ENCODE data around the gene ORC1. TPM values are rescaled to one million over a fixed set of nuclear protein-coding genes. Genes with fewer than 3 reads are reported as not detected.

The ORC1 gene
- total and polyA plus RNA-seq, 2 of the 8 experiments (the other 6 are each of a cell fraction or from before 2014, with no cell fraction given) = 36.9 to 49.0 TPM

DNA sequence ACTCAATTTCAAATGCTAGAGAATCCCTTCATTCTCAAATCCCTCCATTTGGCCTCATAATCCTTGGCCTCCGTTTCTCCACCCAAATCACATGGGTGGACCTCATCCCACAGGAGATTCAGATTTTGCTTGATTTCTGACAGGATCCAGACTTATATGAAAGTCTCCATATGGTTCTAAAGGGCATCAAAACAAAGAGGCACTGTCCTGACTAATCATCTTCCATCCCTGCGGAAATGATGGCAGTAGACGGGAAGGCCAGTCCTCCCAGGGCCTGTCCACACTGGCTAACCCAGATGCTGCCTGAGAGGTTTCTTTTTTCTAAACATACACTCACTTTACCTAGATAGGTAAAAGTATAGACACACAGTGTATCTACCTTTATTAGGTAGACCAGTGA lies 18.8 kb downstream of the ORC1 start:
- no peak overlapping the region for H3K27ac ChIP-seq (ENCODE audit: low read depth, low read length)
- no peak overlapping the region for H3K14ac ChIP-seq (ENCODE audit: insufficient read length)
- no peak overlapping the region for H2BK20ac ChIP-seq (ENCODE audit: low read length)
- no peak overlapping the region for H3K4me3 ChIP-seq (ENCODE audit: extremely low read depth in 1 of 4, insufficient read depth in 2 of 4, low read depth in 3 of 4, low read length in 4 of 4)
- no peaks in the 10 kb centered on the region for H3K27me3 ChIP-seq (replicated peaks in 1 of 4; ENCODE audit: control insufficient read depth in 3 of 4, extremely low read depth in 1 of 4, insufficient read depth in 3 of 4, low read length in 3 of 4)
- no peak overlapping the region for H3K18ac ChIP-seq (ENCODE audit: extremely low read depth, low read length)
- H2AK5ac ChIP-seq (ENCODE audit: low read depth, low read length) = no peak overlapping the region
- H4K20me1 ChIP-seq (replicated peaks in 1 of 2; ENCODE audit: control insufficient read depth in 1 of 2, insufficient read depth in 2 of 2, low read length in 2 of 2) = peaks cover 0 to 6% of the 10 kb centered on the region in 2 experiments
- no peak overlapping the region for H2BK120ac ChIP-seq (replicated peaks; ENCODE audit: low read depth, low read length)
- H3K4me2 ChIP-seq (ENCODE audit: insufficient read depth in 1 of 2, low read depth in 2 of 2, low read length in 2 of 2) = no peak overlapping the region
- no peaks in the 10 kb centered on the region for H3K4me1 ChIP-seq (replicated peaks in 1 of 4; ENCODE audit: control insufficient read depth in 3 of 4, insufficient read depth in 4 of 4, low read length in 3 of 4)
- no peak overlapping the region for H2AFZ ChIP-seq (ENCODE audit: low read length)
- ChIA-PET CTCF (ENCODE audit: partially characterized antibody) (no interaction called here), POLR2A (ENCODE audit: partially characterized antibody) (no interaction called here)
- TF ChIP-seq HDAC2 (IDR thresholded peaks at IDR 0.05; ENCODE audit: borderline replicate concordance in 1 of 2, low read depth in 2 of 2, low read length in 2 of 2) (no peak), ATF2 (IDR thresholded peaks at IDR 0.05; ENCODE audit: low read length) (no peak), EZH2 (IDR thresholded peaks at IDR 0.05; ENCODE audit: low read depth, low read length, severe bottlenecking) (no peak), TEAD4 (IDR thresholded peaks at IDR 0.05; ENCODE audit: low read depth, low read length) (no peak), HDAC6 (IDR thresholded peaks at IDR 0.05; ENCODE audit: low read depth, low read length) (no peak), FOSL1 (IDR thresholded peaks at IDR 0.05; ENCODE audit: insufficient read depth, low read depth, low read length) (no peak)
- 90% methylated on average over 3 of the region's 3 CpGs; no CpG with 5 or more reads in 1 of the 2 experiments for WGBS, 2 experiments (ENCODE audit: extremely low coverage in 1 of 2, insufficient coverage in 1 of 2, insufficient read length in 1 of 2, insufficient replicate concordance in 2 of 2, low coverage in 1 of 2, low lambda C conversion rate in 2 of 2, missing lambda C conversion rate in 1 of 2)
- no peaks in the 10 kb centered on the region for H3K23me2 ChIP-seq (ENCODE audit: low read depth, low read length)
- H4K8ac ChIP-seq (ENCODE audit: extremely low read depth, insufficient read depth, low read length) = no peak overlapping the region
- H4K91ac ChIP-seq (replicated peaks; ENCODE audit: insufficient read length, low read length) = no peak overlapping the region
- no peaks in the 10 kb centered on the region; the same call in 1 of the 2 replicates for H3K79me1 ChIP-seq (ENCODE audit: low read depth, low read length)
- FAIRE-seq (no peak), DNase-seq (ENCODE audit: low read depth in 1 of 2, low spot score in 2 of 2) (no peak)
- no peak overlapping the region for H4K5ac ChIP-seq (ENCODE audit: insufficient read length, low read depth, low read length)
- no peak overlapping the region for H3K4ac ChIP-seq (replicated peaks; ENCODE audit: insufficient read length, low read depth, low read length)
- 0 out of 4 replicates have a peak, but pooled peaks cover 0 to 4% of the 10 kb centered on the region in 2 experiments for H3K79me2 ChIP-seq (ENCODE audit: control insufficient read depth in 1 of 2, insufficient read depth in 2 of 2, low read length in 2 of 2)
- no peaks in the 10 kb centered on the region for H3K9me3 ChIP-seq (ENCODE audit: insufficient read depth in 2 of 2, low read depth in 1 of 2, low read length in 1 of 2)
- no peak overlapping the region for H2BK12ac ChIP-seq (ENCODE audit: low read depth, low read length)
- no peak overlapping the region for H3K9ac ChIP-seq (replicated peaks in 1 of 4; ENCODE audit: extremely low read depth in 1 of 4, low read depth in 3 of 4, low read length in 3 of 4)
- no peak overlapping the region for H2BK15ac ChIP-seq (ENCODE audit: low read length)
- H2BK5ac ChIP-seq (ENCODE audit: low read depth, low read length) = no peak overlapping the region
- no peak overlapping the region for H3K56ac ChIP-seq (replicated peaks; ENCODE audit: insufficient read length, low read depth, low read length)
- H3K36me3 ChIP-seq (ENCODE audit: control insufficient read depth in 2 of 4, insufficient read depth in 4 of 4, low read length in 3 of 4) = peaks cover 59 to 95% (median 87%) of the 10 kb centered on the region in 4 experiments
- no peak overlapping the region for H3K23ac ChIP-seq (ENCODE audit: insufficient read length)
